H1 (cell line): Measurements from ENCODE around the gene DNAJC11. TPM values are rescaled to one million over a fixed set of nuclear protein-coding genes. Genes with fewer than 3 reads are reported as not detected.

Experiments used
- CTCF ChIA-PET: fragments of 300-600 bp; sonication (Branson Sonifier 250); formaldehyde crosslinking; loops from one replicate; lab custom pipeline; 2021; ENCODE audit not compliant: partially characterized antibody; lab: Charles Lee
- POLR2A ChIA-PET: fragments of 300-600 bp; sonication (Branson Sonifier 250); formaldehyde crosslinking; loops from one replicate; lab custom pipeline; 2021; ENCODE audit warnings: inconsistent platforms; ENCODE audit not compliant: partially characterized antibody; lab: Charles Lee
- DNase-seq, 2 experiments: peaks; one replicate each; pipeline versions ENCODE4 v3.0.0 to v3.0.0-alpha.2; 2010 to 2022; ENCODE audit warnings: low spot score in 2 of 2, low read depth in 1 of 2, mixed read lengths in 1 of 2
- FAIRE-seq: peaks from 2 replicates; lab custom pipeline; 2011; peaks lifted over from hg19 to GRCh38; lab: Jason Lieb, UNC
- H2AFZ ChIP-seq: 2 replicates; pipeline ENCODE4 v1.8.1; 2012; ENCODE audit warnings: low read length, inconsistent platforms
- H2AK5ac ChIP-seq: 2 replicates; pipeline ENCODE4 v1.6.1; 2013; ENCODE audit warnings: low read depth, low read length
- H2BK120ac ChIP-seq: replicated peaks from 2 replicates; pipeline ENCODE3; 2013; ENCODE audit warnings: low read depth, low read length, inconsistent platforms
- H2BK12ac ChIP-seq: 2 replicates; pipeline ENCODE4 v1.6.1; 2013; ENCODE audit warnings: low read depth, low read length
- H2BK15ac ChIP-seq: 2 replicates; pipeline ENCODE4 v1.6.1; 2013; ENCODE audit warnings: low read length
- H2BK20ac ChIP-seq: 2 replicates; pipeline ENCODE4 v1.6.1; 2013; ENCODE audit warnings: low read length
- H2BK5ac ChIP-seq: 2 replicates; pipeline ENCODE4 v1.6.1; 2013; ENCODE audit warnings: low read depth, low read length
- H3K14ac ChIP-seq: 2 replicates; pipeline ENCODE4 v1.6.1; 2013; ENCODE audit warnings: inconsistent platforms; ENCODE audit not compliant: insufficient read length
- H3K18ac ChIP-seq: 2 replicates; pipeline ENCODE4 v1.6.1; 2013; ENCODE audit warnings: low read length; ENCODE audit errors: extremely low read depth
- H3K23ac ChIP-seq: 2 replicates; pipeline ENCODE4 v1.6.1; 2013; ENCODE audit warnings: inconsistent platforms; ENCODE audit not compliant: insufficient read length
- H3K23me2 ChIP-seq: 2 replicates; pipeline ENCODE4 v1.6.1; 2013; ENCODE audit warnings: low read depth, low read length
- H3K27ac ChIP-seq: 2 replicates; pipeline ENCODE4 v1.6.1; 2011; ENCODE audit warnings: low read depth, low read length, inconsistent platforms
- H3K27me3 ChIP-seq, 4 experiments: replicated peaks in 1 of 4; 1 replicate in 1 of 4; 2 replicates in 3 of 4; pipeline versions ENCODE4 v1.6.1 to v1.8.1; 2011 to 2013; ENCODE audit warnings: low read length in 3 of 4, mild to moderate bottlenecking in 3 of 4, inconsistent platforms in 2 of 4, mixed read lengths in 2 of 4, moderate library complexity in 1 of 4; ENCODE audit not compliant: control insufficient read depth in 3 of 4, insufficient read depth in 3 of 4; ENCODE audit errors: extremely low read depth in 1 of 4
- H3K36me3 ChIP-seq, 4 experiments: 2 replicates each; pipeline versions ENCODE4 v1.6.1 to v1.8.1; 2011 to 2013; ENCODE audit warnings: mild to moderate bottlenecking in 4 of 4, low read length in 3 of 4, moderate library complexity in 2 of 4, control low read depth in 1 of 4, inconsistent platforms in 1 of 4; ENCODE audit not compliant: insufficient read depth in 4 of 4, control insufficient read depth in 2 of 4
- H3K4ac ChIP-seq: replicated peaks from 2 replicates; pipeline ENCODE3; 2013; ENCODE audit warnings: low read length, low read depth, mixed read lengths, inconsistent platforms; ENCODE audit not compliant: insufficient read length
- H3K4me1 ChIP-seq, 4 experiments: replicated peaks in 1 of 4; 1 replicate in 1 of 4; 2 replicates in 3 of 4; pipeline versions ENCODE4 v1.6.1 to v1.8.1; 2011 to 2013; ENCODE audit warnings: low read length in 3 of 4, inconsistent platforms in 2 of 4, mixed read lengths in 1 of 4; ENCODE audit not compliant: insufficient read depth in 4 of 4, control insufficient read depth in 3 of 4
- H3K4me2 ChIP-seq, 2 experiments: 2 replicates each; pipeline versions ENCODE4 v1.6.1 to v1.8.1; 2011 to 2013; ENCODE audit warnings: low read depth in 2 of 2, low read length in 2 of 2, control low read depth in 1 of 2, inconsistent platforms in 1 of 2, mild to moderate bottlenecking in 1 of 2; ENCODE audit not compliant: insufficient read depth in 1 of 2
- H3K4me3 ChIP-seq, 4 experiments: fragments of 200-600, 300-600 bp in 1 of 4; sonication (generic), shearing (Covaris generic), sonication (Bioruptor Twin) in 1 of 4; 2 replicates each; pipeline versions ENCODE4 v1.5.1 to v1.8.1; 2011 to 2016; ENCODE audit warnings: low read length in 4 of 4, low read depth in 3 of 4, control low read depth in 2 of 4, inconsistent platforms in 2 of 4, mild to moderate bottlenecking in 2 of 4, mixed read lengths in 1 of 4, moderate library complexity in 1 of 4; ENCODE audit not compliant: insufficient read depth in 2 of 4; ENCODE audit errors: extremely low read depth in 1 of 4
- H3K56ac ChIP-seq: replicated peaks from 2 replicates; pipeline ENCODE3; 2013; ENCODE audit warnings: low read depth, mild to moderate bottlenecking, mixed read lengths, low read length, inconsistent platforms; ENCODE audit not compliant: insufficient read length
- H3K79me1 ChIP-seq: 2 replicates; pipeline ENCODE4 v1.6.1; 2013; ENCODE audit warnings: low read depth, low read length, control low read depth
- H3K79me2 ChIP-seq, 2 experiments: 2 replicates each; pipeline versions ENCODE4 v1.6.1 to v1.8.1; 2012 to 2013; ENCODE audit warnings: low read length in 2 of 2, mild to moderate bottlenecking in 2 of 2, inconsistent platforms in 1 of 2; ENCODE audit not compliant: insufficient read depth in 2 of 2, control insufficient read depth in 1 of 2
- H3K9ac ChIP-seq, 4 experiments: replicated peaks in 1 of 4; 1 replicate in 1 of 4; 2 replicates in 3 of 4; pipeline versions ENCODE4 v1.6.1 to v1.8.1; 2011 to 2013; ENCODE audit warnings: low read depth in 3 of 4, low read length in 3 of 4, control low read depth in 2 of 4, mild to moderate bottlenecking in 2 of 4, moderate library complexity in 2 of 4, inconsistent platforms in 1 of 4; ENCODE audit errors: extremely low read depth in 1 of 4
- H3K9me3 ChIP-seq, 2 experiments: 2 replicates each; pipeline versions ENCODE4 v1.6.1 to v1.8.1; 2012 to 2013; ENCODE audit warnings: mild to moderate bottlenecking in 2 of 2, moderate library complexity in 2 of 2, control low read depth in 1 of 2, inconsistent platforms in 1 of 2, low read depth in 1 of 2, low read length in 1 of 2, mixed read lengths in 1 of 2; ENCODE audit not compliant: insufficient read depth in 2 of 2
- H4K20me1 ChIP-seq, 2 experiments: replicated peaks in 1 of 2; 2 replicates each; pipeline versions ENCODE3 to v1.8.1; 2011 to 2013; ENCODE audit warnings: inconsistent platforms in 2 of 2, low read length in 2 of 2, mild to moderate bottlenecking in 1 of 2; ENCODE audit not compliant: insufficient read depth in 2 of 2, control insufficient read depth in 1 of 2
- H4K5ac ChIP-seq: 2 replicates; pipeline ENCODE4 v1.6.1; 2013; ENCODE audit warnings: low read length, low read depth, mixed read lengths, inconsistent platforms; ENCODE audit not compliant: insufficient read length
- H4K8ac ChIP-seq: 2 replicates; pipeline ENCODE4 v1.8.0; 2013; ENCODE audit warnings: mild to moderate bottlenecking, moderate library complexity, low read length, inconsistent platforms; ENCODE audit not compliant: insufficient read depth; ENCODE audit errors: extremely low read depth
- H4K91ac ChIP-seq: replicated peaks from 2 replicates; pipeline ENCODE3; 2013; ENCODE audit warnings: low read length, mixed read lengths, inconsistent platforms; ENCODE audit not compliant: insufficient read length
- BRCA1 ChIP-seq: IDR thresholded peaks from 2 replicates; pipeline ENCODE4 v1.6.1; 2012; ENCODE audit warnings: low read depth, low read length, improper control_type of control experiment
- CHD2 ChIP-seq: IDR thresholded peaks from 2 replicates; pipeline ENCODE4 v1.6.1; 2012; ENCODE audit warnings: low read length, improper control_type of control experiment
- CTCF ChIP-seq, 3 experiments: IDR thresholded peaks; 1 replicate in 2 of 3; 2 replicates in 1 of 3; pipeline versions ENCODE4 v1.5.1 to v1.6.1; 2011; ENCODE audit warnings: low read length in 3 of 3, mild to moderate bottlenecking in 3 of 3, inconsistent platforms in 2 of 3, low read depth in 1 of 3, moderate library complexity in 1 of 3; ENCODE audit not compliant: insufficient read depth in 1 of 3; ENCODE audit errors: control extremely low read depth in 1 of 3
- EGR1 ChIP-seq: IDR thresholded peaks from 2 replicates; pipeline ENCODE4 v1.6.1; 2011; ENCODE audit warnings: low read depth, low read length, borderline replicate concordance
- EP300 ChIP-seq, 2 experiments: IDR thresholded peaks; 1 replicate in 1 of 2; 2 replicates in 1 of 2; pipeline ENCODE4 v1.6.1; 2011 to 2012; ENCODE audit warnings: low read depth in 2 of 2, low read length in 2 of 2, mild to moderate bottlenecking in 2 of 2, borderline replicate concordance in 1 of 2, inconsistent platforms in 1 of 2, moderate library complexity in 1 of 2
- KDM5A ChIP-seq: fragments of 200-600 bp; IDR thresholded peaks from 2 replicates; pipeline ENCODE4 v1.7.1; 2012; ENCODE audit warnings: mild to moderate bottlenecking, low read length, inconsistent platforms, mixed read lengths
- NANOG ChIP-seq: IDR thresholded peaks from 2 replicates; pipeline ENCODE4 v1.6.1; 2011; ENCODE audit warnings: low read length, low read depth, mild to moderate bottlenecking, inconsistent platforms; ENCODE audit not compliant: insufficient read depth, poor library complexity, severe bottlenecking
- NRF1 ChIP-seq: IDR thresholded peaks from 2 replicates; pipeline ENCODE4 v1.6.1; 2011; ENCODE audit warnings: mild to moderate bottlenecking, low read depth, low read length, improper control_type of control experiment
- RFX5 ChIP-seq: IDR thresholded peaks from 2 replicates; pipeline ENCODE4 v1.6.1; 2011; ENCODE audit warnings: low read depth, low read length, improper control_type of control experiment, borderline replicate concordance
- TAF7 ChIP-seq: optimal IDR thresholded peaks from 2 replicates; pipeline ENCODE3; 2011; ENCODE audit warnings: low read depth, mild to moderate bottlenecking, inconsistent platforms, low read length, moderate library complexity, borderline replicate concordance
- TBP ChIP-seq: IDR thresholded peaks from 2 replicates; pipeline ENCODE4 v1.6.1; 2011; ENCODE audit warnings: low read depth, low read length, improper control_type of control experiment
- WGBS, 2 experiments: shearing (Covaris generic) in 1 of 2; methylation state at CpG; one replicate each; pipeline versions ENCODE4 v1.1.6 to v1.1.7; 2013 to 2015; ENCODE audit warnings: low lambda C conversion rate in 2 of 2, mixed read lengths in 2 of 2, inconsistent platforms in 1 of 2, low coverage in 1 of 2, missing lambda C conversion rate in 1 of 2; ENCODE audit not compliant: insufficient replicate concordance in 2 of 2, insufficient coverage in 1 of 2, insufficient read length in 1 of 2; ENCODE audit errors: extremely low coverage in 1 of 2, missing lambda C conversion rate in 1 of 2; 5-methylcytosine and 5-hydroxymethylcytosine counted together
- polyA plus RNA-seq, 7 experiments: library from polyadenylated mRNA; depleted of rRNA in 3 of 7; stranded (reverse) in 5 of 7; unstranded in 2 of 7; fragments of >200 nt in 5 of 7; fragments of 200-250 nt in 2 of 7; gene quantifications; 1 replicate in 5 of 7; 2 replicates in 1 of 7; 4 replicates in 1 of 7; pipeline versions ENCODE4 v1.2.1 to v1.2.3, GENCODE V29; 2011 to 2013; ENCODE audit warnings: missing spikeins in 2 of 7, mixed read lengths in 2 of 7
- total RNA-seq: library from RNA; stranded (reverse); fragmentation: NEBNext Ultra II Directional; extraction: Animal tissue kit (Norgen Biotek cat#: 25700); gene quantifications from 2 replicates; pipeline ENCODE4 v1.2.1, GENCODE V29; 2021

The DNAJC11 gene
- total and polyA plus RNA-seq, 2 of the 8 experiments (the other 6 are each of a cell fraction or from before 2014, with no cell fraction given): 43.9 to 90.9 TPM

DNA sequence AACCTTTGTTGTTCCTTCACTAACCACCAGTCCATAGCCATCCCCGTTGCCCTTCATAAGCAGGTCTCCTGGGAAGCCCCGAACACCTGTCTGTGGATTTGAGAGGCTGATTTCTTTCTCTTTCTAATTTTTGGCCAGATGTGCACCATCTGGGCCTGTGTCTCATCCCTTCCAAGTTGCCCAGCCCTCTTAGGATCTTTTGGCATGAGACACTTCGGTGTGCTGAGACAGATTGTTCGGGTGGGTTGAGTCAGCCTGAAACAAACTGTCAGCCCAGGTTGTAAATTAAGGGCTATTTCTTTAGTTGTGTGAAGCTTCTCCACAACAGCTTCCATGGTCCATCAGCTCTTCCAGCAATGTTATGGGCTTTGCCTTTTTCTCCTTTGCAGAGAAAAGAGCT lies 1.4 kb upstream of the DNAJC11 start:
- no peak overlapping the region for H3K4me3 ChIP-seq
- no peak overlapping the region for H3K56ac ChIP-seq
- FAIRE-seq (no peak), DNase-seq (no peak)
- H2AK5ac ChIP-seq: no peak overlapping the region
- H4K91ac ChIP-seq: no peak overlapping the region
- peaks cover 0 to 4% (median 1%) of the 10 kb centered on the region in 4 experiments; a peak in 3 of 7 replicates for H3K27me3 ChIP-seq
- no peaks in the 10 kb centered on the region for H3K36me3 ChIP-seq
- no peak overlapping the region for H2BK20ac ChIP-seq
- 0 out of 2 replicates have a peak overlapping the region, but pooled peaks have one; percentile 68 for H4K8ac ChIP-seq
- no peak overlapping the region for H2AFZ ChIP-seq
- peaks cover 6% of the 10 kb centered on the region; the same call in 1 of the 2 replicates for H3K23me2 ChIP-seq
- peaks cover 0 to 4% (median 2%) of the 10 kb centered on the region in 4 experiments; a peak in 3 of 7 replicates for H3K4me1 ChIP-seq
- ChIA-PET CTCF (interaction anchor here (1.2 kb wide), 1 partner anchor 367 kb away, joined by 4 read pairs; no protein-coding TSS in a partner anchor), POLR2A (interaction anchor here (0.8 kb wide), 1 partner anchor 82 kb away, joined by 3 read pairs; the partner anchor contains the start of gene CAMTA1)
- no peak overlapping the region for H3K9ac ChIP-seq
- H2BK5ac ChIP-seq: no peak overlapping the region
- H3K79me2 ChIP-seq: peaks cover 21 to 35% of the 10 kb centered on the region in 2 experiments
- H4K5ac ChIP-seq: no peak overlapping the region
- H4K20me1 ChIP-seq: peaks cover 0 to 3% of the 10 kb centered on the region in 2 experiments
- no peak overlapping the region for H2BK120ac ChIP-seq
- no peak overlapping the region for H3K23ac ChIP-seq
- no peaks in the 10 kb centered on the region for H3K9me3 ChIP-seq
- H2BK15ac ChIP-seq: no peak overlapping the region
- 0 out of 2 replicates have a peak overlapping the region, but pooled peaks have one; percentile 39 for H2BK12ac ChIP-seq
- no peak overlapping the region for H3K18ac ChIP-seq
- no peak overlapping the region for H3K14ac ChIP-seq
- 90% methylated on average over 4 of the region's 4 CpGs; no CpG with 5 or more reads in 1 of the 2 experiments for WGBS, 2 experiments
- TF ChIP-seq TAF7: no peak
- no peak for TF ChIP-seq TBP
- TF ChIP-seq RFX5: no peak
- no peak for TF ChIP-seq CHD2
- no peak for TF ChIP-seq EP300 (IDR thresholded peaks at IDR 0.05; ENCODE audit: borderline replicate concordance in 1 of 2, low read depth in 2 of 2, low read length in 2 of 2)
- TF ChIP-seq EGR1: no peak
- TF ChIP-seq CTCF (IDR thresholded peaks at IDR 0.05; ENCODE audit: control extremely low read depth in 1 of 3, insufficient read depth in 1 of 3, low read depth in 1 of 3, low read length in 3 of 3): no peak
- no peak for TF ChIP-seq NANOG
- TF ChIP-seq BRCA1: no peak
- no peak for TF ChIP-seq NRF1
- no peak for TF ChIP-seq KDM5A
- peaks cover 3% of the 10 kb centered on the region; the same call in 1 of the 2 replicates for H3K79me1 ChIP-seq
- no peak overlapping the region for H3K4ac ChIP-seq
- no peak overlapping the region for H3K27ac ChIP-seq
- no peak overlapping the region for H3K4me2 ChIP-seq
